Transverse colon (tissue), 4 donors: ENCODE measurements around the gene ATG5. TPM values are rescaled to one million over a fixed set of nuclear protein-coding genes. Genes with fewer than 3 reads are reported as not detected.
A peak's percentile ranks its signal among the peaks of the same experiment; 100 is the strongest.

Experiments
- DNase-seq: peaks from one replicate; pipeline ENCODE4 v3.0.0-alpha.2; 2019
- H3K27ac ChIP-seq, 4 donors: fragments of 200-600 bp; sonication (generic); 2 replicates each; pipeline ENCODE4 v1.5.1; 2016 to 2018; ENCODE audit warnings: inconsistent platforms in 4 of 4
- H3K27me3 ChIP-seq: fragments of 200-600 bp; sonication (generic); 2 replicates; pipeline ENCODE4 v1.5.1; 2017; ENCODE audit warnings: inconsistent platforms
- H3K36me3 ChIP-seq, 4 donors: fragments of 200-600 bp; sonication (generic); 2 replicates each; pipeline ENCODE4 v1.5.1; 2017 to 2019; ENCODE audit warnings: inconsistent platforms in 4 of 4
- H3K4me1 ChIP-seq, 4 donors: fragments of 200-600 bp; sonication (generic); 2 replicates each; pipeline ENCODE4 v1.5.1; 2017 to 2020; ENCODE audit warnings: inconsistent platforms in 4 of 4
- H3K4me3 ChIP-seq, 4 donors: fragments of 200-600 bp; sonication (generic); 1 replicate in 1 of 4; 2 replicates in 3 of 4; pipeline versions ENCODE4 v1.5.1 to v1.6.1; 2017 to 2019; ENCODE audit warnings: inconsistent platforms in 4 of 4
- H3K9me3 ChIP-seq, 2 donors: fragments of 200-600 bp; sonication (generic); 2 replicates each; pipeline ENCODE4 v1.5.1; 2017 to 2019; ENCODE audit warnings: inconsistent platforms in 2 of 2
- EP300 ChIP-seq: sonication (generic); formaldehyde crosslinking; IDR thresholded peaks from one replicate; pipeline ENCODE4 v1.6.1; 2017; ENCODE audit warnings: antibody characterized with exemption, low read depth
- POLR2A ChIP-seq: fragments of 450-650 bp; IDR thresholded peaks from one replicate; pipeline ENCODE4 v1.6.1; 2016; ENCODE audit warnings: antibody characterized with exemption, mild to moderate bottlenecking, moderate library complexity
- POLR2AphosphoS5 ChIP-seq, 3 donors: sonication (generic); formaldehyde crosslinking; IDR thresholded peaks; one replicate each; pipeline ENCODE4 v1.6.1; 2016; ENCODE audit warnings: antibody characterized with exemption in 3 of 3
- WGBS, 2 donors: methylation state at CpG; one replicate each; pipeline ENCODE4 v1.1.5; 2018; ENCODE audit warnings: low coverage in 1 of 2; 5-methylcytosine and 5-hydroxymethylcytosine counted together
- in situ Hi-C, 4 donors: fragments of 200-750 bp; cut with MboI; loops; one replicate each; pipeline versions ENCODE4 v1.15.0 to v1.15.1; 2017; ENCODE audit warnings: low sequenced_read_pairs in 3 of 4, low pct_ligation_motif_present in 1 of 4, low pct_unique_long_range_greater_than_20kb in 1 of 4
- intact Hi-C: fragments of 100-400 bp; cut with DNase I; formaldehyde crosslinking; loops from one replicate; pipeline ENCODE4 v1.15.1; 2023; ENCODE audit warnings: low total_unique reads
- total RNA-seq, 4 donors: library from RNA; depleted of rRNA; stranded (reverse); fragments of >200 nt; gene quantifications; one replicate each; pipeline ENCODE4 v1.1.0, GENCODE V29; 2016
- TF ChIP-seq, protein P1 (sequence below), 5 experiments: fragments of 200-600 bp in 3 of 5; fragments of 450-650 bp in 2 of 5; sonication (generic) in 3 of 5; IDR thresholded peaks; 1 replicate in 2 of 5; 2 replicates in 3 of 5; pipeline ENCODE4 v1.5.1; 2016 to 2017; ENCODE audit warnings: antibody characterized with exemption in 5 of 5, inconsistent platforms in 3 of 5, mild to moderate bottlenecking in 2 of 5, moderate library complexity in 1 of 5

Gene ATG5
- total RNA-seq, 4 donors from 2014 or later = 21.7 to 56.4 (median 44.9) TPM

DNA sequence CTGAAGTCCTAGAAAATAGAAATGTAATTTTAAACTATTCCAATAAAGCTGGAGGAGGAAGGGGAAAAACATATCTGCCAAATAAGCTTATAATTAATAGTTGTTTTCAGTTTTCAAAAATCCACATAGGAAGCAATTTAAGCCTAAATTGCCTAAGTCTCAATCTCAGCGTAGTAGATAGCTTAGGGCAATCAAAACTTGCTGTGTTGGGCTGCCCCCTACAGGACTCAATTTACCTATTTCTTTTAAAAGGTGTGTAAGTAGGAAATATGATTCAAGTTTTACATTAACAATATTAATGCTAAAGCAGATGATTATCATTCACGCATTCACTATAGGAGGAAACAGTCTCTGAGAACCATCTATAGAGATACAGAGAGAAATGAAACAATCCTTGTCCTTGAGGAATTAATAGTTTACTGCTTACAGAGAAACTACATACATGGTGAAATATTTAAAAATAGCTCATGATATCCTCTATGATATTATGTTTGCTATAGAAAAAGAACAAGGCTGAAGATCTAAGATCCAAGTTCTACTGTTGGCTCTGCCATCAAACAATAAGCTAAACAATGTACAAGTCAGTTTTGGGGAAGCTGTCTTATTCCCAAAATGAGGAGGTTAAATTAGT, 102.1 kb downstream of the ATG5 start:
- no peaks in the 10 kb centered on the region for H3K36me3 ChIP-seq
- WGBS, 2 donors = 41 to 44% methylated on average over 2 of the region's 2 CpGs
- intact Hi-C loops (no loop called here), in situ Hi-C loops (loop anchor here in 3 of 4 donors (10.0 to 25.0 kb wide), 3 partner anchors 486 to 736 kb away; no protein-coding TSS in a partner anchor)
- no peaks in the 10 kb centered on the region for H3K27me3 ChIP-seq
- peak; percentile 77 for DNase-seq
- H3K4me3 ChIP-seq = no peak overlapping the region
- H3K27ac ChIP-seq = no peak overlapping the region
- H3K9me3 ChIP-seq = no peaks in the 10 kb centered on the region
- TF ChIP-seq EP300 = no peak
- no peak for TF ChIP-seq POLR2A
- TF ChIP-seq, protein P1, sequence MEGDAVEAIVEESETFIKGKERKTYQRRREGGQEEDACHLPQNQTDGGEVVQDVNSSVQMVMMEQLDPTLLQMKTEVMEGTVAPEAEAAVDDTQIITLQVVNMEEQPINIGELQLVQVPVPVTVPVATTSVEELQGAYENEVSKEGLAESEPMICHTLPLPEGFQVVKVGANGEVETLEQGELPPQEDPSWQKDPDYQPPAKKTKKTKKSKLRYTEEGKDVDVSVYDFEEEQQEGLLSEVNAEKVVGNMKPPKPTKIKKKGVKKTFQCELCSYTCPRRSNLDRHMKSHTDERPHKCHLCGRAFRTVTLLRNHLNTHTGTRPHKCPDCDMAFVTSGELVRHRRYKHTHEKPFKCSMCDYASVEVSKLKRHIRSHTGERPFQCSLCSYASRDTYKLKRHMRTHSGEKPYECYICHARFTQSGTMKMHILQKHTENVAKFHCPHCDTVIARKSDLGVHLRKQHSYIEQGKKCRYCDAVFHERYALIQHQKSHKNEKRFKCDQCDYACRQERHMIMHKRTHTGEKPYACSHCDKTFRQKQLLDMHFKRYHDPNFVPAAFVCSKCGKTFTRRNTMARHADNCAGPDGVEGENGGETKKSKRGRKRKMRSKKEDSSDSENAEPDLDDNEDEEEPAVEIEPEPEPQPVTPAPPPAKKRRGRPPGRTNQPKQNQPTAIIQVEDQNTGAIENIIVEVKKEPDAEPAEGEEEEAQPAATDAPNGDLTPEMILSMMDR (IDR thresholded peaks at IDR 0.05) = peak; percentile 42 to 73 (median 63)
- TF ChIP-seq POLR2AphosphoS5 (IDR thresholded peaks at IDR 0.05) = no peak
- H3K4me1 ChIP-seq = peaks cover 0 to 25% (median 14%) of the 10 kb centered on the region in 4 donors

DNA sequence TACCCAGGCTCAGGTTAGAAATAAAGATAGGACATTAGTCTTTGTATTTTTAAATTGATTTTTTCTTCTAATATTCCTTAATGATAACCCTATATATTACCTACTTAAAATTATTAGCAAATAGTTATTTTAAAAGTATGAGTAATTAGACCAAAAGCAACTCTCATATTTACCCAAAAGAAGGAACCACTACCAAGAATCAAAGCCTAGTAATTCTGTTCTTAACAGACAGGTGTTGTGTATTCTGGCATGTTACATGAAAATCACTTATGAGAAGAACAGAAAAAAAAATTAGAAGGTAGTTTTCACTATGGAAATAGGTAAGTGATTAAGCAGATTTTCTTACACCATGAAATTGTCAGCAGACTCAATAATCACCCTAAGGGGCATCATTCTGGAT, 105.1 kb downstream of the ATG5 start:
- H3K36me3 ChIP-seq = no peaks in the 10 kb centered on the region
- H3K9me3 ChIP-seq = no peaks in the 10 kb centered on the region
- H3K27ac ChIP-seq = no peak overlapping the region
- in situ Hi-C loops (loop anchor here in 3 of 4 donors (10.0 to 25.0 kb wide), 3 partner anchors 483 to 733 kb away; no protein-coding TSS in a partner anchor), intact Hi-C loops (no loop called here)
- no peak overlapping the region for H3K4me3 ChIP-seq
- TF ChIP-seq POLR2A (no peak), POLR2AphosphoS5 (IDR thresholded peaks at IDR 0.05) (no peak), EP300 (no peak)
- TF ChIP-seq, protein P1 (IDR thresholded peaks at IDR 0.05) = no peak
- peaks cover 0 to 5% (median 1%) of the 10 kb centered on the region in 4 donors for H3K4me1 ChIP-seq
- DNase-seq = no peak
- no peaks in the 10 kb centered on the region for H3K27me3 ChIP-seq

- intact Hi-C loops = no loop called here
- H3K36me3 ChIP-seq = no peaks in the 10 kb centered on the region
- no peaks in the 10 kb centered on the region for H3K9me3 ChIP-seq
- no peak overlapping the region for H3K27ac ChIP-seq
- WGBS, 2 donors = 92 to 97% methylated on average over 1 of the region's 1 CpG
- no peaks in the 10 kb centered on the region for H3K27me3 ChIP-seq
- H3K4me3 ChIP-seq = no peak overlapping the region
- TF ChIP-seq POLR2AphosphoS5 (IDR thresholded peaks at IDR 0.05) (no peak), POLR2A (no peak), EP300 (no peak)
- TF ChIP-seq, protein P1 (IDR thresholded peaks at IDR 0.05) = no peak
- in situ Hi-C loops = loop anchor here in 3 of 4 donors (25.0 kb wide), 2 partner anchors 479 to 729 kb away; no protein-coding TSS in a partner anchor
- no peak for DNase-seq
- no peaks in the 10 kb centered on the region for H3K4me1 ChIP-seq
Observed at GRCh38 chr6:106216527-106216926, 109.0 kb downstream of the ATG5 start.

GRCh38 chr6:106215608-106216007, 110.0 kb downstream of the ATG5 start:
- in situ Hi-C loops = loop anchor here in 3 of 4 donors (25.0 kb wide), 2 partner anchors 478 to 728 kb away; no protein-coding TSS in a partner anchor
- Histone ChIP-seq H3K4me3 (no peak overlapping the region), H3K9me3 (no peaks in the 10 kb centered on the region), H3K4me1 (no peaks in the 10 kb centered on the region), H3K36me3 (no peaks in the 10 kb centered on the region), H3K27me3 (no peaks in the 10 kb centered on the region), H3K27ac (no peak overlapping the region)
- intact Hi-C loops = no loop called here
- no peak for TF ChIP-seq EP300
- no peak for TF ChIP-seq POLR2A
- no peak for TF ChIP-seq POLR2AphosphoS5 (IDR thresholded peaks at IDR 0.05)
- TF ChIP-seq, protein P1 (IDR thresholded peaks at IDR 0.05) = no peak
- no peak for DNase-seq
- WGBS, 2 donors = 88 to 96% methylated on average over 3 of the region's 3 CpGs
